C4-2B (cell line): Measurements from ENCODE around the gene NDUFB8.
A peak's percentile ranks its signal among the peaks of the same experiment; 100 is the strongest.

ENCODE experiments used
- H3K27ac ChIP-seq: fragments of 450-650 bp; 2 replicates; pipeline ENCODE4 v1.5.1; 2017
- ZFX ChIP-seq: fragments of 450-650 bp; IDR thresholded peaks from 2 replicates; pipeline ENCODE4 v1.6.1; 2017
- TF ChIP-seq, protein P1 (sequence below): fragments of 450-650 bp; conservative IDR thresholded peaks from 2 replicates; pipeline ENCODE4 v1.5.1; 2017; ENCODE audit warnings: mild to moderate bottlenecking

Gene NDUFB8

DNA sequence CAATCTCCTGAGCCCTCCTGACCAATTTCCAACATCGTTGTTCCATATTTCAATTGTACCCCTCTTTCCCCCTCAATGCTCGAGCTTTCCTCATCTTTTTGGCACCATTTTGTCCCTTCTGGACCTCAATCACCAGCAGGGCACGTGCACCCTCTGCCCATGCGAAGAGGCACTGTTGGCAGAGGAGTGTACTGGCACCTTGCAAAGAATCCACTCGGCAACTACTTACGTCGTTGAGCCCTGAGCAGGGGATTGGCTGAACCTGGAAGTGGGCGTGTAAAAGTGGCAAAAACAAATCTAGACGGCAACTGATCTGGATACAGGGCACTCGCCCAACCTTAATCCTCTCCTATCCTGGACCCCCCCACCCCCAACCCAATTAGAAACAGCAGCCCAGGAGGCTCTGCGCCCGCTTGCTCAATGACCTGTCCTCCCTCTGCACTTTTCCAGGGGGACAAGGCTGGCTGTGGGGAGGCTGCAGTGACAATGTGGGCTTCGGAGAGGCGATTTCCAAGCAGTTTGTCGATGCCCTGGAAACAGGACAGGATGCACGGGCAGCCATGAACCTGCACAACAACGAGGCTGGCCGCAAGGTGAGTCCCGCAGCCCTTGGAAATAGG is 48.1 kb downstream of the NDUFB8 start:
- no peak for TF ChIP-seq ZFX
- TF ChIP-seq, protein P1, sequence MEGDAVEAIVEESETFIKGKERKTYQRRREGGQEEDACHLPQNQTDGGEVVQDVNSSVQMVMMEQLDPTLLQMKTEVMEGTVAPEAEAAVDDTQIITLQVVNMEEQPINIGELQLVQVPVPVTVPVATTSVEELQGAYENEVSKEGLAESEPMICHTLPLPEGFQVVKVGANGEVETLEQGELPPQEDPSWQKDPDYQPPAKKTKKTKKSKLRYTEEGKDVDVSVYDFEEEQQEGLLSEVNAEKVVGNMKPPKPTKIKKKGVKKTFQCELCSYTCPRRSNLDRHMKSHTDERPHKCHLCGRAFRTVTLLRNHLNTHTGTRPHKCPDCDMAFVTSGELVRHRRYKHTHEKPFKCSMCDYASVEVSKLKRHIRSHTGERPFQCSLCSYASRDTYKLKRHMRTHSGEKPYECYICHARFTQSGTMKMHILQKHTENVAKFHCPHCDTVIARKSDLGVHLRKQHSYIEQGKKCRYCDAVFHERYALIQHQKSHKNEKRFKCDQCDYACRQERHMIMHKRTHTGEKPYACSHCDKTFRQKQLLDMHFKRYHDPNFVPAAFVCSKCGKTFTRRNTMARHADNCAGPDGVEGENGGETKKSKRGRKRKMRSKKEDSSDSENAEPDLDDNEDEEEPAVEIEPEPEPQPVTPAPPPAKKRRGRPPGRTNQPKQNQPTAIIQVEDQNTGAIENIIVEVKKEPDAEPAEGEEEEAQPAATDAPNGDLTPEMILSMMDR: no peak
- peak overlapping the region; percentile 83 for H3K27ac ChIP-seq

DNA sequence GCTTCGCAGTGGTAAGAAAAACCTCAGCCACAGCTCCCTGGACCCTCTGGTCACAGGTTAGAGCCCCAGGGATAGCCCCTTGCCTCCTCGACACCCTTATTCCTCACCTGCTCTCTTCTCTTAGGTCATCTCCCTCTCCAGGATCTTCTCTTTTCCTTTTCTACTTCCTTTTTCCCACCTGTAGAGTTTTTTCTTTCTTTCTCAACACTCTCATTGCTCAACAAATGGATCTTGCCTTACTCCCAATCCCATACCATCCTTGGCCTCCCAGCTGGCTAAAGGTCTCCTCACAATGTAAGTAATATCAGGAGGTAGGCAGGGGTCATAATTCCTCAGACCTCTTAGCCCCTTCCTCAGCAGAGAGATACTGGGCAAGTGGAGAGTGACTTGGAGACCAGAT is 49.7 kb downstream of the NDUFB8 start:
- no peak for TF ChIP-seq ZFX
- TF ChIP-seq, protein P1: no peak
- no peak overlapping the region for H3K27ac ChIP-seq

- TF ChIP-seq, protein P1: no peak
- no peak overlapping the region for H3K27ac ChIP-seq
Measured at GRCh38 chr10:100479037-100479436, 50.6 kb downstream of the NDUFB8 start.

DNA sequence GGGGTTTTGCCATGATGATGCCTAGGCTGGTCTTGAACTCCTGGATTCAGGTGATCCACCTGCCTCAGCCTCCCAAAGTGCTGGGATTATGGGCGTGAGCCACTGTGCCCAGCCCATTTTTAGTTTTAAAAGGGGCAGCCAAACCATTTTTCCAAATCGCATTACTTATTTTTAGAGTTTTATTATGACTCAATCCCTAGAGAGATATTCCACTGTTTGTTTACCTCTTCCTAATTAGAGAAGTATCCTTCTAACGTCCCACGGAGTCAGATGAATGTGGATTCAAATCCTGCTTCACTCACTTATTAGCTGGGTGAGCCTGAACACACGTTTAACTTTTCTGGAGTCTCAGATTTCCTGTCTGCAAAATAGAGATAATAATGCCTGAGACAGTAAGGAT is 51.7 kb downstream of the NDUFB8 start:
- TF ChIP-seq, protein P1: no peak
- TF ChIP-seq ZFX: no peak
- no peak overlapping the region for H3K27ac ChIP-seq
